Sigmoid colon (tissue), 3 donors: ENCODE results near the gene HIVEP3.

Experiments used
- POLR2A ChIP-seq, 2 donors: fragments of 450-650 bp; IDR thresholded peaks; one replicate each; pipeline ENCODE4 v1.6.1; 2016; ENCODE audit warnings: antibody characterized with exemption in 2 of 2, mild to moderate bottlenecking in 2 of 2, moderate library complexity in 2 of 2
- TF ChIP-seq, protein P1 (sequence below), 4 experiments: fragments of 450-650 bp in 3 of 4; fragments of 200-600 bp in 1 of 4; IDR thresholded peaks; one replicate each; pipeline ENCODE4 v1.5.1; 2016 to 2019; ENCODE audit warnings: antibody characterized with exemption in 4 of 4, mild to moderate bottlenecking in 3 of 4, moderate library complexity in 2 of 4

DNA sequence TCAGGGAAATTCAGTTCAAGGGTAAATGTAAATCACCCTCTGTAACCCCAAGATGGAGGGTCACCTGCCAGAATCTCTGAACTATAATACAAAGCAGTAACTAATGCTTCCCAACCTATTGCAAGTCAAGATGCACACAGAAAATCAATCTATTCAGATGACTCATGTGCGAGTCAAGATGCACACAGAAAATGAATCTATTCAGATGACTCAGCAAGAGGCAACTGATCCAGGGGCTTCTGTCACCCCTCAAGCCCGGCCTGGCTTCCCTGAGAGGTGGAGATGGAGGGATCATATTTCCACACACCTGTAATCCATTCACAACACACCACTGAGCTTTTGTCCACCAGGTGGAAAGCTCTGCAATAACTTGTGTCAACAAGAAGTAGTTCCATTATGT lies 17.4 kb upstream of the HIVEP3 start:
- TF ChIP-seq, protein P1, sequence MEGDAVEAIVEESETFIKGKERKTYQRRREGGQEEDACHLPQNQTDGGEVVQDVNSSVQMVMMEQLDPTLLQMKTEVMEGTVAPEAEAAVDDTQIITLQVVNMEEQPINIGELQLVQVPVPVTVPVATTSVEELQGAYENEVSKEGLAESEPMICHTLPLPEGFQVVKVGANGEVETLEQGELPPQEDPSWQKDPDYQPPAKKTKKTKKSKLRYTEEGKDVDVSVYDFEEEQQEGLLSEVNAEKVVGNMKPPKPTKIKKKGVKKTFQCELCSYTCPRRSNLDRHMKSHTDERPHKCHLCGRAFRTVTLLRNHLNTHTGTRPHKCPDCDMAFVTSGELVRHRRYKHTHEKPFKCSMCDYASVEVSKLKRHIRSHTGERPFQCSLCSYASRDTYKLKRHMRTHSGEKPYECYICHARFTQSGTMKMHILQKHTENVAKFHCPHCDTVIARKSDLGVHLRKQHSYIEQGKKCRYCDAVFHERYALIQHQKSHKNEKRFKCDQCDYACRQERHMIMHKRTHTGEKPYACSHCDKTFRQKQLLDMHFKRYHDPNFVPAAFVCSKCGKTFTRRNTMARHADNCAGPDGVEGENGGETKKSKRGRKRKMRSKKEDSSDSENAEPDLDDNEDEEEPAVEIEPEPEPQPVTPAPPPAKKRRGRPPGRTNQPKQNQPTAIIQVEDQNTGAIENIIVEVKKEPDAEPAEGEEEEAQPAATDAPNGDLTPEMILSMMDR (IDR thresholded peaks at IDR 0.05): no peak
- no peak for TF ChIP-seq POLR2A (IDR thresholded peaks at IDR 0.05)
